Duodenal mucosa (tissue), 2 donors: ENCODE results near the gene RNF181.

Source experiments
- H3K27ac ChIP-seq: one replicate; pipeline ENCODE4 v1.7.0; 2013; ENCODE audit warnings: low read depth, low read length
- H3K27me3 ChIP-seq, 2 donors: one replicate each; pipeline ENCODE4 v1.7.0; 2013; ENCODE audit warnings: low read length in 2 of 2, control low read depth in 1 of 2; ENCODE audit not compliant: insufficient read depth in 2 of 2, control insufficient read depth in 1 of 2
- H3K36me3 ChIP-seq, 2 donors: one replicate each; pipeline ENCODE4 v1.7.0; 2013; ENCODE audit warnings: low read length in 2 of 2, control low read depth in 1 of 2; ENCODE audit not compliant: insufficient read depth in 2 of 2, control insufficient read depth in 1 of 2
- H3K4me1 ChIP-seq, 2 donors: one replicate each; pipeline ENCODE4 v1.7.0; 2013; ENCODE audit warnings: low read length in 2 of 2, control low read depth in 1 of 2; ENCODE audit not compliant: insufficient read depth in 2 of 2, control insufficient read depth in 1 of 2
- H3K4me3 ChIP-seq, 2 donors: one replicate each; pipeline ENCODE4 v1.7.0; 2013; ENCODE audit warnings: low read length in 2 of 2, low read depth in 1 of 2
- H3K9ac ChIP-seq, 2 donors: one replicate each; pipeline ENCODE4 v1.7.0; 2013; ENCODE audit warnings: low read length in 2 of 2, low read depth in 1 of 2
- H3K9me3 ChIP-seq, 2 donors: one replicate each; pipeline ENCODE4 v1.7.0; 2013; ENCODE audit warnings: low read length in 2 of 2, control low read depth in 1 of 2; ENCODE audit not compliant: control insufficient read depth in 1 of 2

Gene RNF181

GRCh38 chr2:85595301-85596025, at the start of gene RNF181:
Gene RNF181, plus strand, starts transcription at chr2:85595745. Its CDS starts 19 bp downstream, at chr2:85595764.
- no peaks in the 10 kb centered on the region for H3K27me3 ChIP-seq
- H3K9ac ChIP-seq = peak within 1 kb of the TSS; percentile 85 to 95
- peaks cover 35 to 45% of the 10 kb centered on the region in 2 donors for H3K4me1 ChIP-seq
- H3K9me3 ChIP-seq = no peaks in the 10 kb centered on the region
- peak within 1 kb of the TSS; percentile 79 for H3K27ac ChIP-seq
- peak within 1 kb of the TSS; percentile 94 to 96 for H3K4me3 ChIP-seq
- peaks cover 9 to 29% of the 10 kb centered on the region in 2 donors for H3K36me3 ChIP-seq

GRCh38 chr2:85545780-85546240, 49.7 kb upstream of the RNF181 start:
- no peak overlapping the region for H3K9ac ChIP-seq
- H3K27me3 ChIP-seq = no peaks in the 10 kb centered on the region
- peaks cover 38 to 75% of the 10 kb centered on the region in 2 donors for H3K36me3 ChIP-seq
- H3K4me1 ChIP-seq = peaks cover 19 to 20% of the 10 kb centered on the region in 2 donors
- H3K27ac ChIP-seq = no peak overlapping the region
- no peaks in the 10 kb centered on the region for H3K9me3 ChIP-seq
- no peak overlapping the region for H3K4me3 ChIP-seq

GRCh38 chr2:85547089-85547858, 48.3 kb upstream of the RNF181 start:
- H3K4me3 ChIP-seq = no peak overlapping the region
- H3K4me1 ChIP-seq = peaks cover 6 to 10% of the 10 kb centered on the region in 2 donors
- H3K9ac ChIP-seq = no peak overlapping the region
- H3K27ac ChIP-seq = no peak overlapping the region
- H3K27me3 ChIP-seq = no peaks in the 10 kb centered on the region
- no peaks in the 10 kb centered on the region for H3K9me3 ChIP-seq
- H3K36me3 ChIP-seq = peaks cover 41 to 72% of the 10 kb centered on the region in 2 donors

- Histone ChIP-seq H3K9me3 (no peaks in the 10 kb centered on the region), H3K4me1 (peaks cover under 1 to 4% of the 10 kb centered on the region in 2 donors), H3K4me3 (no peak overlapping the region), H3K36me3 (peaks cover 41 to 72% of the 10 kb centered on the region in 2 donors), H3K9ac (no peak overlapping the region), H3K27me3 (no peaks in the 10 kb centered on the region), H3K27ac (no peak overlapping the region)
These were observed 47.5 kb upstream of the RNF181 start for GRCh38 chr2:85547859-85548607.

- Histone ChIP-seq H3K9ac (no peak overlapping the region), H3K9me3 (no peaks in the 10 kb centered on the region), H3K4me1 (peaks cover 0 to 4% of the 10 kb centered on the region in 2 donors), H3K36me3 (peaks cover 41 to 70% of the 10 kb centered on the region in 2 donors), H3K4me3 (no peak overlapping the region), H3K27me3 (no peaks in the 10 kb centered on the region), H3K27ac (no peak overlapping the region)
These were observed 47.0 kb upstream of the RNF181 start for GRCh38 chr2:85548608-85548900.

- Histone ChIP-seq H3K9me3 (no peaks in the 10 kb centered on the region), H3K27ac (no peak overlapping the region), H3K4me1 (peaks cover 0 to 4% of the 10 kb centered on the region in 2 donors), H3K27me3 (no peaks in the 10 kb centered on the region), H3K36me3 (peaks cover 44 to 68% of the 10 kb centered on the region in 2 donors), H3K4me3 (no peak overlapping the region), H3K9ac (no peak overlapping the region)
These were observed 46.5 kb upstream of the RNF181 start for GRCh38 chr2:85549095-85549494.

- Histone ChIP-seq H3K36me3 (peaks cover 50 to 66% of the 10 kb centered on the region in 2 donors), H3K27ac (peak overlapping the region; percentile 27), H3K9ac (no peak overlapping the region)
These were observed 45.7 kb upstream of the RNF181 start for GRCh38 chr2:85549826-85550225.

GRCh38 chr2:85550486-85550885, 45.1 kb upstream of the RNF181 start:
- peaks cover 50 to 66% of the 10 kb centered on the region in 2 donors for H3K36me3 ChIP-seq

More at GRCh38 chr2:85549826-85550225, 45.7 kb upstream of the RNF181 start:
- peaks cover 0 to 4% of the 10 kb centered on the region in 2 donors for H3K4me1 ChIP-seq
- H3K9me3 ChIP-seq = no peaks in the 10 kb centered on the region
- no peak overlapping the region for H3K4me3 ChIP-seq
- no peaks in the 10 kb centered on the region for H3K27me3 ChIP-seq

GRCh38 chr2:85551698-85552678, 43.6 kb upstream of the RNF181 start:
- no peak overlapping the region for H3K4me3 ChIP-seq
- no peaks in the 10 kb centered on the region for H3K9me3 ChIP-seq
- peaks cover 0 to 4% of the 10 kb centered on the region in 2 donors for H3K4me1 ChIP-seq
- H3K27ac ChIP-seq = no peak overlapping the region
- no peak overlapping the region for H3K9ac ChIP-seq
- peaks cover 40 to 63% of the 10 kb centered on the region in 2 donors for H3K36me3 ChIP-seq
- no peaks in the 10 kb centered on the region for H3K27me3 ChIP-seq

More at GRCh38 chr2:85550486-85550885, 45.1 kb upstream of the RNF181 start:
- H3K9ac ChIP-seq = no peak overlapping the region
- no peaks in the 10 kb centered on the region for H3K9me3 ChIP-seq
- H3K27ac ChIP-seq = peak overlapping the region; percentile 27
- H3K4me3 ChIP-seq = no peak overlapping the region
- H3K27me3 ChIP-seq = no peaks in the 10 kb centered on the region
- peaks cover 0 to 4% of the 10 kb centered on the region in 2 donors for H3K4me1 ChIP-seq
